Loucy (cell line): Measurements from ENCODE around the gene SNX10.

Experiments
- CTCF ChIP-seq: fragments of 200-600 bp; sonication (generic); conservative IDR thresholded peaks from 2 replicates; pipeline ENCODE4 v1.5.1; 2014; ENCODE audit warnings: mild to moderate bottlenecking, antibody characterized with exemption, low read length
- EZH2phosphoT487 ChIP-seq: fragments of 200-600 bp; IDR thresholded peaks from 2 replicates; pipeline ENCODE4 v1.6.1; 2018; ENCODE audit warnings: antibody characterized with exemption, mild to moderate bottlenecking, moderate library complexity, borderline replicate concordance

GRCh38 chr7:26363465-26363864 lies 71.8 kb downstream of the SNX10 start:
- TF ChIP-seq CTCF (no peak), EZH2phosphoT487 (no peak)
